Large intestine (tissue), 12 donors: ENCODE data around the gene SERPINB5. TPM values are rescaled to one million over a fixed set of nuclear protein-coding genes. Genes with fewer than 3 reads are reported as not detected.

Experiments
- DNase-seq, 2 donors: peaks; one replicate each; pipeline versions ENCODE4 v3.0.0 to v3.0.0-alpha.2; 2013
- H3K27ac ChIP-seq: one replicate; pipeline ENCODE4 v1.5.1; 2013; ENCODE audit warnings: low read length
- H3K27me3 ChIP-seq: 2 replicates; pipeline ENCODE4 v1.6.1; 2013; ENCODE audit warnings: low read length; ENCODE audit not compliant: control insufficient read depth, insufficient read depth
- H3K36me3 ChIP-seq: 2 replicates; pipeline ENCODE4 v1.6.1; 2013; ENCODE audit warnings: low read length; ENCODE audit not compliant: control insufficient read depth, insufficient read depth
- H3K4me1 ChIP-seq: one replicate; pipeline ENCODE4 v1.6.1; 2013; ENCODE audit warnings: low read length; ENCODE audit not compliant: control insufficient read depth, insufficient read depth
- H3K4me3 ChIP-seq: one replicate; pipeline ENCODE4 v1.5.1; 2013; ENCODE audit warnings: low read length
- H3K9me3 ChIP-seq: one replicate; pipeline ENCODE4 v1.6.1; 2013; ENCODE audit warnings: mild to moderate bottlenecking, low read depth, low read length, moderate library complexity; ENCODE audit not compliant: control insufficient read depth
- WGBS: methylation state at CpG from one replicate; pipeline ENCODE4 v1.1.5; 2013; ENCODE audit warnings: low lambda C conversion rate; ENCODE audit not compliant: insufficient coverage; 5-methylcytosine and 5-hydroxymethylcytosine counted together
- long read RNA-seq, 11 donors: transcript quantifications; one replicate each; lab custom pipeline, GENCODE V29; 2026
- polyA plus RNA-seq: library from polyadenylated mRNA; unstranded; fragments of 120-200 nt; gene quantifications from one replicate; pipeline ENCODE4 v1.2.1, GENCODE V29; 2013

Gene SERPINB5
- polyA plus RNA-seq = 0.16 TPM
- long read RNA-seq, donor 1 = 0 reads
- long read RNA-seq, donor 2 = 0 reads
- long read RNA-seq, donor 3 = 0 reads
- long read RNA-seq, donor 4 = 0 reads
- long read RNA-seq, donor 5 = 0 reads
- long read RNA-seq, donor 6 = 0 reads
- long read RNA-seq, donor 7 = 0 reads
- long read RNA-seq, donor 8 = 0 reads
- long read RNA-seq, donor 9 = 0 reads
- long read RNA-seq, donor 10 = 0 reads
- long read RNA-seq, donor 11 = 0 reads

- no CpG with 5 or more reads among the region's 21 CpGs for WGBS
- H3K4me3 ChIP-seq = no peak within 1 kb of the TSS
- no peak within 1 kb of the TSS for H3K27ac ChIP-seq
- H3K36me3 ChIP-seq = no peaks in the 10 kb centered on the region
- H3K27me3 ChIP-seq = no peaks in the 10 kb centered on the region
- H3K4me1 ChIP-seq = no peaks in the 10 kb centered on the region
- no peaks in the 10 kb centered on the region for H3K9me3 ChIP-seq
- no peak for DNase-seq
These were observed at the start of gene SERPINB5 for GRCh38 chr18:63476668-63477067. Gene SERPINB5 (plus strand): TSS chr18:63476958. CDS start chr18:63484429, 7,471 bp downstream.

GRCh38 chr18:63427558-63427957 lies 49.2 kb upstream of the SERPINB5 start:
- H3K9me3 ChIP-seq = no peaks in the 10 kb centered on the region
- 86% methylated on average over 2 of the region's 4 CpGs for WGBS
- H3K27ac ChIP-seq = no peak overlapping the region
- H3K4me3 ChIP-seq = no peak overlapping the region
- H3K27me3 ChIP-seq = peaks cover 2% of the 10 kb centered on the region
- H3K36me3 ChIP-seq = no peaks in the 10 kb centered on the region
- DNase-seq = peak in 1 of 2 donors; percentile 31
- no peaks in the 10 kb centered on the region for H3K4me1 ChIP-seq

- Histone ChIP-seq H3K4me3 (no peak overlapping the region), H3K4me1 (no peaks in the 10 kb centered on the region), H3K9me3 (no peaks in the 10 kb centered on the region), H3K27ac (no peak overlapping the region), H3K36me3 (no peaks in the 10 kb centered on the region), H3K27me3 (peaks cover 2% of the 10 kb centered on the region)
- no CpG with 5 or more reads among the region's 2 CpGs for WGBS
- no peak for DNase-seq
These were observed 46.2 kb upstream of the SERPINB5 start for GRCh38 chr18:63430526-63430925.

- peaks cover 2% of the 10 kb centered on the region for H3K27me3 ChIP-seq
- no peak overlapping the region for H3K27ac ChIP-seq
- DNase-seq = no peak
- no peaks in the 10 kb centered on the region for H3K9me3 ChIP-seq
- H3K4me3 ChIP-seq = no peak overlapping the region
- no peaks in the 10 kb centered on the region for H3K4me1 ChIP-seq
- no peaks in the 10 kb centered on the region for H3K36me3 ChIP-seq
- 100% methylated on average over 1 of the region's 1 CpG for WGBS
These were observed 45.6 kb upstream of the SERPINB5 start for GRCh38 chr18:63431180-63431579.

- Histone ChIP-seq H3K4me3 (no peak overlapping the region), H3K4me1 (no peaks in the 10 kb centered on the region), H3K9me3 (no peaks in the 10 kb centered on the region), H3K36me3 (no peaks in the 10 kb centered on the region), H3K27me3 (peaks cover 2% of the 10 kb centered on the region), H3K27ac (no peak overlapping the region)
- 80% methylated on average over 1 of the region's 4 CpGs for WGBS
- DNase-seq = no peak
These were observed 43.4 kb upstream of the SERPINB5 start for GRCh38 chr18:63433334-63433866.

GRCh38 chr18:63438181-63438580 lies 38.6 kb upstream of the SERPINB5 start:
- Histone ChIP-seq H3K4me3 (no peak overlapping the region), H3K27me3 (no peaks in the 10 kb centered on the region), H3K27ac (no peak overlapping the region), H3K9me3 (no peaks in the 10 kb centered on the region), H3K4me1 (no peaks in the 10 kb centered on the region), H3K36me3 (no peaks in the 10 kb centered on the region)
- WGBS = no CpG with 5 or more reads among the region's 2 CpGs
- no peak for DNase-seq

GRCh38 chr18:63439334-63439733 lies 37.4 kb upstream of the SERPINB5 start:
- H3K27ac ChIP-seq = no peak overlapping the region
- no peaks in the 10 kb centered on the region for H3K4me1 ChIP-seq
- H3K4me3 ChIP-seq = no peak overlapping the region
- no peaks in the 10 kb centered on the region for H3K36me3 ChIP-seq
- WGBS = 0% methylated on average over 1 of the region's 6 CpGs
- H3K27me3 ChIP-seq = no peaks in the 10 kb centered on the region
- H3K9me3 ChIP-seq = no peaks in the 10 kb centered on the region
- DNase-seq = peak; percentile 44 to 45

- H3K27ac ChIP-seq = no peak overlapping the region
- H3K27me3 ChIP-seq = no peaks in the 10 kb centered on the region
- no peaks in the 10 kb centered on the region for H3K36me3 ChIP-seq
- no peaks in the 10 kb centered on the region for H3K4me1 ChIP-seq
- no peak overlapping the region for H3K4me3 ChIP-seq
- WGBS = no CpG with 5 or more reads among the region's 1 CpG
- no peak for DNase-seq
- H3K9me3 ChIP-seq = no peaks in the 10 kb centered on the region
These were observed 36.5 kb upstream of the SERPINB5 start for GRCh38 chr18:63440219-63440618.

- Histone ChIP-seq H3K27me3 (no peaks in the 10 kb centered on the region), H3K4me1 (no peaks in the 10 kb centered on the region), H3K27ac (no peak overlapping the region), H3K4me3 (no peak overlapping the region), H3K36me3 (no peaks in the 10 kb centered on the region), H3K9me3 (no peaks in the 10 kb centered on the region)
- WGBS = 94% methylated on average over 2 of the region's 5 CpGs
- no peak for DNase-seq
These were observed 35.9 kb upstream of the SERPINB5 start for GRCh38 chr18:63440881-63441280.

GRCh38 chr18:63443829-63444228 lies 32.9 kb upstream of the SERPINB5 start:
- no peaks in the 10 kb centered on the region for H3K4me1 ChIP-seq
- H3K9me3 ChIP-seq = no peaks in the 10 kb centered on the region
- H3K27ac ChIP-seq = no peak overlapping the region
- no peaks in the 10 kb centered on the region for H3K36me3 ChIP-seq
- H3K27me3 ChIP-seq = no peaks in the 10 kb centered on the region
- 88% methylated on average over 3 of the region's 6 CpGs for WGBS
- no peak overlapping the region for H3K4me3 ChIP-seq
- DNase-seq = no peak

- Histone ChIP-seq H3K36me3 (no peaks in the 10 kb centered on the region), H3K4me1 (no peaks in the 10 kb centered on the region), H3K4me3 (no peak overlapping the region), H3K27me3 (no peaks in the 10 kb centered on the region), H3K27ac (no peak overlapping the region), H3K9me3 (no peaks in the 10 kb centered on the region)
- DNase-seq = no peak
- WGBS = no CpG with 5 or more reads among the region's 6 CpGs
These were observed 32.2 kb upstream of the SERPINB5 start for GRCh38 chr18:63444580-63444979.
